ENCODE results near the gene DGKB. TPM values are rescaled to one million over a fixed set of nuclear protein-coding genes. Genes with fewer than 3 reads are reported as not detected.

Gene DGKB
- total RNA-seq, 6 experiments from 2014 or later: 0.11 to 0.16 (median 0.13) TPM; not detected in 2

DNA sequence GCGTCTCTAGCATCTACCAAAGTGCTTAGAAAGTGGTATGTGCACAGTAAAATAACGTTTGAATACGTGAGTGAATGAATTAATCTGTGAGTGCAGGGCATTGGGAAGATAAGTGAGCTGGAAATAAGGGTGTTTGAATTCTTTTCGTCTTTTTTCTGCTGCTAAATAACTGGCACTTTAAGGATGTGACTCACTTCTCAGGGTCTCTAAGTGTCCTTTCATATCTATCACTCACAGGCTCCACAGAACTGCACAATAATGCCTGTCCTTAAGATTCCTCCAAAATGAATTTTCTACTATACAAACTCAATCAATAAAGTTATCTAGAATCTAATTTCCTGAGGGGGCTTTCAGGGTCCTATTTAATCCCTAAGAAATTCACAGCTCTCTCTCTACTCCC, 3.2 kb upstream of the DGKB start:
- Histone ChIP-seq H3K4me1 (peaks cover 0 to 4% (median 0%) of the 10 kb centered on the region in 4 donors), H3K36me3 (no peaks in the 10 kb centered on the region), H3K27ac (no peak overlapping the region), H3K4me3 (no peak overlapping the region), H3K9me3 (no peaks in the 10 kb centered on the region), H3K27me3 (no peaks in the 10 kb centered on the region)
- ATAC-seq (no peak), DNase-seq (no peak)
- intact Hi-C loops (cut with DNase I): no loop called here
- TF ChIP-seq POLR2A (IDR thresholded peaks at IDR 0.05): no peak
- TF ChIP-seq CTCF (IDR thresholded peaks at IDR 0.05): no peak
- 42% methylated on average over 4 of the region's 4 CpGs for WGBS (ENCODE audit: insufficient coverage, low coverage, low lambda C conversion rate, missing lambda C conversion rate)

DNA sequence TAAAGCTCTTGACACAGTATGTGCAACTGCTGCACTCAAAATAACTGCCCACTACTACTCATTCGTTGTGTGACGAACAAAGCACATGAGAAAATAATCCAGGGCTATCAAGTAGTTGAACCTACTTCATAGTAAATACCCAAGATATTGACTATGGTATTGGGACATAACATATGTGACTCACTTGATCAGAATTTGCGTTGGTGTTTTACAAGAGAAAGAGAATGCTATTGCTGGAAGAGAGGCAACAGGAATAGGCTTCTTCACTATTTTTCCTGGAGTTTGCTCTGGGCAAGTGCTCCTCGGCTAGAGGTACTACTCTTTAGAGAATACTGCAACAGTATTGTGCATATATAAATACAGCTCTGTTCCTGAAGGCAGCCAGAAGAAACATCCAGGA, 2.5 kb downstream of the DGKB start:
- H3K4me1 ChIP-seq: peaks cover 0 to 4% (median 0%) of the 10 kb centered on the region in 4 donors
- intact Hi-C loops (cut with DNase I): no loop called here
- H3K9me3 ChIP-seq: no peaks in the 10 kb centered on the region
- no peak overlapping the region for H3K4me3 ChIP-seq
- no peak overlapping the region for H3K27ac ChIP-seq
- H3K36me3 ChIP-seq: no peaks in the 10 kb centered on the region
- H3K27me3 ChIP-seq: no peaks in the 10 kb centered on the region
- no peak for ATAC-seq
- TF ChIP-seq CTCF (IDR thresholded peaks at IDR 0.05) (no peak), POLR2A (IDR thresholded peaks at IDR 0.05) (no peak)
- DNase-seq: no peak
- 86% methylated on average over 4 of the region's 4 CpGs for WGBS (ENCODE audit: insufficient coverage, low coverage, low lambda C conversion rate, missing lambda C conversion rate)

DNA sequence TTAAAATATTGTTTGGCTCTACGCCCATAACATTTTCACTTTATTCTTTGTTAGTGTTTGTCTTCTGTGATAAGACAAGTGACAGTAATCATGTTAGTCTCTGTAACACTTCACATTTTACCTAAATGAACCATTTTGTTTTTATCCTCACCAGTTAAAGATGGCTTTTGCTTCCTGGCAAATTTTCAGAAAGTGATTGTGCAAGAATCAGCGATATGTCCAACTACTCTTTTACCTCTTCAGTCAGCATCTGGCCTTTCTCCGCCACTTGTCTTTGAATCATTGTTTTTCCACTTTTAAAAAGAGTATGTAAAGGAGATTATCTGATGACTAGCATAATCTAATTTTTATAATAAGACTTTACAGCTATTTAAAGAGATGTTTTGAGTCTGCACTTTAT, 3.5 kb downstream of the DGKB start:
- ATAC-seq (no peak), DNase-seq (no peak)
- 31% methylated on average over 3 of the region's 3 CpGs for WGBS (ENCODE audit: insufficient coverage, low coverage, low lambda C conversion rate, missing lambda C conversion rate)
- intact Hi-C loops (cut with DNase I): no loop called here
- no peak overlapping the region for H3K27ac ChIP-seq
- no peaks in the 10 kb centered on the region for H3K27me3 ChIP-seq
- no peaks in the 10 kb centered on the region for H3K9me3 ChIP-seq
- H3K36me3 ChIP-seq: no peaks in the 10 kb centered on the region
- peaks cover 0 to 4% (median 0%) of the 10 kb centered on the region in 4 donors for H3K4me1 ChIP-seq
- H3K4me3 ChIP-seq: no peak overlapping the region
- no peak for TF ChIP-seq POLR2A (IDR thresholded peaks at IDR 0.05)
- TF ChIP-seq CTCF (IDR thresholded peaks at IDR 0.05): no peak

GRCh38 chr7:14896461-14896860, 6.1 kb downstream of the DGKB start:
- no peak for TF ChIP-seq CTCF (IDR thresholded peaks at IDR 0.05)
- TF ChIP-seq POLR2A (IDR thresholded peaks at IDR 0.05): no peak
- DNase-seq: no peak
- WGBS (ENCODE audit: insufficient coverage, low coverage, low lambda C conversion rate, missing lambda C conversion rate): 73% methylated on average over 2 of the region's 2 CpGs
- H3K4me3 ChIP-seq: no peak overlapping the region
- intact Hi-C loops (cut with DNase I): no loop called here
- no peaks in the 10 kb centered on the region for H3K27me3 ChIP-seq
- no peaks in the 10 kb centered on the region for H3K36me3 ChIP-seq
- H3K27ac ChIP-seq: no peak overlapping the region
- H3K4me1 ChIP-seq: no peaks in the 10 kb centered on the region
- H3K9me3 ChIP-seq: no peaks in the 10 kb centered on the region
- ATAC-seq: no peak

DNA sequence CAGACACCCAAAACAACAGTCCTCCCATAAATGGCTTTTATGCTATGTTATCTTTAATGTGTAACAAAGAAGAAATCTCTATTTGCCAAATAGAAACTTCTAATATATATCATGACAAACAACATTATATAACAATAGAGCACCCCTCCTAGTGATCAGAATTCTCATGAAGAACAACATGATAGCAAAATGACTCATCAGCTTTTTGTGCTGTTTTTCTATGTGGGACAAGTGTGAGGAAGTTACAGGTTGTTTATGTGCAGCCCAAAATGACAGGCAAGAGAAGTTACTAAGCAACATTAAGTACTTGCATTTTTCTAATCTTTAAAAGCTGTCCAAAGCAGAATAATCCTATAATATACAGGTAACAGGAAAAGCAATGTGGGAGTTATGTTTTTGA, 7.7 kb downstream of the DGKB start:
- intact Hi-C loops (cut with DNase I): no loop called here
- no peak for ATAC-seq
- no peaks in the 10 kb centered on the region for H3K4me1 ChIP-seq
- no peaks in the 10 kb centered on the region for H3K27me3 ChIP-seq
- no peaks in the 10 kb centered on the region for H3K9me3 ChIP-seq
- no peaks in the 10 kb centered on the region for H3K36me3 ChIP-seq
- no peak for TF ChIP-seq POLR2A (IDR thresholded peaks at IDR 0.05)
- no peak for TF ChIP-seq CTCF (IDR thresholded peaks at IDR 0.05)
- no peak overlapping the region for H3K4me3 ChIP-seq
- no peak for DNase-seq
- no peak overlapping the region for H3K27ac ChIP-seq
